Neural progenitor cell (in vitro differentiated cells): ENCODE data around the gene TBRG4. TPM values are rescaled to one million over a fixed set of nuclear protein-coding genes. Genes with fewer than 3 reads are reported as not detected.

Experiments used
- DNase-seq: peaks from one replicate; pipeline ENCODE4 v3.0.0-alpha.2; 2016; ENCODE audit warnings: low spot score
- H2AFZ ChIP-seq: fragments of 200-600 bp; sonication (generic); replicated peaks from 2 replicates; pipeline ENCODE4 v1.6.1; 2016; ENCODE audit warnings: antibody characterized with exemption
- H3F3A ChIP-seq: fragments of 200-600 bp; sonication (generic); 2 replicates; pipeline ENCODE4 v1.6.1; 2016; ENCODE audit warnings: antibody characterized with exemption, low read depth
- H3K27ac ChIP-seq: fragments of 200-600 bp; sonication (generic); 2 replicates; pipeline ENCODE4 v1.5.1; 2016; ENCODE audit warnings: mild to moderate bottlenecking
- H3K27me3 ChIP-seq: fragments of 200-600 bp; sonication (generic); 2 replicates; pipeline ENCODE4 v1.6.1; 2016; ENCODE audit warnings: mild to moderate bottlenecking, moderate library complexity
- H3K36me3 ChIP-seq: fragments of 200-600 bp; sonication (generic); 2 replicates; pipeline ENCODE4 v1.5.1; 2016
- H3K4me1 ChIP-seq: fragments of 200-600 bp; sonication (generic); 2 replicates; pipeline ENCODE4 v1.6.1; 2016; ENCODE audit warnings: mixed run types
- H3K4me2 ChIP-seq: fragments of 200-600 bp; sonication (generic); 2 replicates; pipeline ENCODE4 v1.6.1; 2016
- H3K4me3 ChIP-seq: fragments of 200-600 bp; sonication (generic); 2 replicates; pipeline ENCODE4 v1.5.1; 2016
- H3K79me2 ChIP-seq: fragments of 200-600 bp; sonication (generic); 2 replicates; pipeline ENCODE4 v1.6.1; 2016; ENCODE audit warnings: low read depth
- H3K9ac ChIP-seq: fragments of 200-600 bp; sonication (generic); 2 replicates; pipeline ENCODE4 v1.6.1; 2016
- H3K9me3 ChIP-seq: fragments of 200-600 bp; sonication (generic); 2 replicates; pipeline ENCODE4 v1.5.1; 2016; ENCODE audit warnings: low read depth
- H4K20me1 ChIP-seq: fragments of 200-600 bp; sonication (generic); 2 replicates; pipeline ENCODE4 v1.6.1; 2016; ENCODE audit warnings: low read depth
- H3K27ac Mint-ChIP-seq: 3 replicates; pipeline ENCODE4 v1.8.0; 2021; ENCODE audit warnings: mixed read lengths
- H3K27me3 Mint-ChIP-seq: 2 replicates; pipeline ENCODE4 v1.8.0; 2022; ENCODE audit warnings: low read depth, mild to moderate bottlenecking, inconsistent platforms, moderate library complexity, mixed read lengths; ENCODE audit not compliant: insufficient read depth
- H3K36me3 Mint-ChIP-seq: 3 replicates; pipeline ENCODE4 v1.8.0; 2021; ENCODE audit warnings: mixed read lengths
- H3K4me1 Mint-ChIP-seq: 3 replicates; pipeline ENCODE4 v1.8.0; 2021; ENCODE audit warnings: mixed read lengths
- H3K4me3 Mint-ChIP-seq: 3 replicates; pipeline ENCODE4 v1.8.0; 2021; ENCODE audit warnings: mild to moderate bottlenecking, moderate library complexity, mixed read lengths
- H3K9me3 Mint-ChIP-seq: 3 replicates; pipeline ENCODE4 v1.8.0; 2020; ENCODE audit warnings: mixed read lengths
- CTCF ChIP-seq: fragments of 200-600 bp; sonication (generic); IDR thresholded peaks from 2 replicates; pipeline ENCODE4 v1.5.1; 2017; ENCODE audit warnings: antibody characterized with exemption, mild to moderate bottlenecking
- EZH2 ChIP-seq: fragments of 200-600 bp; sonication (generic); IDR thresholded peaks from 2 replicates; pipeline ENCODE4 v1.6.1; 2017; ENCODE audit warnings: antibody characterized with exemption, mild to moderate bottlenecking, moderate library complexity
- EZH2phosphoT487 ChIP-seq: fragments of 200-600 bp; sonication (generic); IDR thresholded peaks from 2 replicates; pipeline ENCODE4 v1.6.1; 2017; ENCODE audit warnings: antibody characterized with exemption
- total RNA-seq: library from RNA; depleted of rRNA; stranded (reverse); fragments of >200 nt; gene quantifications from 2 replicates; pipeline ENCODE4 v1.2.3, GENCODE V29; 2015; ENCODE audit warnings: low replicate concordance

Gene TBRG4
- total RNA-seq, 1 donor from 2014 or later = 32.2 TPM

GRCh38 chr7:45118889-45119331 lies 7.4 kb upstream of the TBRG4 start:
- no peak overlapping the region for H3K4me3 ChIP-seq
- H3K4me1 Mint-ChIP-seq = peaks cover 4% of the 10 kb centered on the region

GRCh38 chr7:45118292-45118691 lies 6.8 kb upstream of the TBRG4 start:
- Histone ChIP-seq H2AFZ (no peak overlapping the region), H3K27me3 (peaks cover 41% of the 10 kb centered on the region), H3F3A (no peaks in the 10 kb centered on the region), H3K9me3 (no peaks in the 10 kb centered on the region), H3K79me2 (no peaks in the 10 kb centered on the region), H4K20me1 (no peaks in the 10 kb centered on the region), H3K36me3 (no peaks in the 10 kb centered on the region), H3K4me2 (no peak overlapping the region), H3K9ac (no peak overlapping the region), H3K4me1 (no peaks in the 10 kb centered on the region), H3K27ac (no peak overlapping the region), H3K4me3 (no peak overlapping the region)
- no peak overlapping the region for H3K27ac Mint-ChIP-seq
- no peaks in the 10 kb centered on the region for H3K4me1 Mint-ChIP-seq
- no peak for DNase-seq
- no peak for TF ChIP-seq EZH2phosphoT487
- no peak for TF ChIP-seq EZH2
- TF ChIP-seq CTCF = no peak
- no peaks in the 10 kb centered on the region for H3K36me3 Mint-ChIP-seq
- H3K4me3 Mint-ChIP-seq = no peak overlapping the region
- H3K9me3 Mint-ChIP-seq = no peaks in the 10 kb centered on the region
- peaks cover 8% of the 10 kb centered on the region for H3K27me3 Mint-ChIP-seq

More at GRCh38 chr7:45118889-45119331, 7.4 kb upstream of the TBRG4 start:
- H3K9me3 Mint-ChIP-seq = no peaks in the 10 kb centered on the region
- peaks cover 4% of the 10 kb centered on the region for H3K4me1 ChIP-seq
- H3K4me3 Mint-ChIP-seq = no peak overlapping the region
- no peaks in the 10 kb centered on the region for H4K20me1 ChIP-seq
- H3K9ac ChIP-seq = no peak overlapping the region
- no peaks in the 10 kb centered on the region for H3K36me3 ChIP-seq
- no peak overlapping the region for H2AFZ ChIP-seq
- TF ChIP-seq CTCF (no peak), EZH2phosphoT487 (no peak), EZH2 (no peak)
- H3K79me2 ChIP-seq = no peaks in the 10 kb centered on the region
- H3F3A ChIP-seq = no peaks in the 10 kb centered on the region
- no peaks in the 10 kb centered on the region for H3K36me3 Mint-ChIP-seq
- no peak for DNase-seq
- H3K27me3 ChIP-seq = peaks cover 35% of the 10 kb centered on the region
- no peak overlapping the region for H3K27ac Mint-ChIP-seq
- H3K27me3 Mint-ChIP-seq = peaks cover 9% of the 10 kb centered on the region
- H3K27ac ChIP-seq = no peak overlapping the region
- no peaks in the 10 kb centered on the region for H3K9me3 ChIP-seq
- H3K4me2 ChIP-seq = no peak overlapping the region

- H3K4me3 Mint-ChIP-seq = no peak overlapping the region
- no peak for DNase-seq
- peaks cover 1% of the 10 kb centered on the region for H3K4me1 ChIP-seq
- H3K27me3 Mint-ChIP-seq = peaks cover 4% of the 10 kb centered on the region
- no peaks in the 10 kb centered on the region for H3K36me3 ChIP-seq
- H3K27me3 ChIP-seq = peaks cover 44% of the 10 kb centered on the region
- H3K79me2 ChIP-seq = peaks cover under 1% of the 10 kb centered on the region
- H3F3A ChIP-seq = peaks cover 1% of the 10 kb centered on the region
- H4K20me1 ChIP-seq = no peaks in the 10 kb centered on the region
- TF ChIP-seq EZH2phosphoT487 (no peak), CTCF (no peak), EZH2 (no peak)
- no peaks in the 10 kb centered on the region for H3K9me3 Mint-ChIP-seq
- no peak overlapping the region for H3K27ac Mint-ChIP-seq
- no peak overlapping the region for H3K4me3 ChIP-seq
- no peak overlapping the region for H3K4me2 ChIP-seq
- H3K36me3 Mint-ChIP-seq = no peaks in the 10 kb centered on the region
- no peak overlapping the region for H2AFZ ChIP-seq
- H3K27ac ChIP-seq = no peak overlapping the region
- no peak overlapping the region for H3K9ac ChIP-seq
- H3K4me1 Mint-ChIP-seq = peaks cover 3% of the 10 kb centered on the region
- no peaks in the 10 kb centered on the region for H3K9me3 ChIP-seq
Observed at GRCh38 chr7:45117582-45117981, 6.1 kb upstream of the TBRG4 start.
